WTC11 (cell line): ENCODE measurements around the gene EEF1AKMT4. TPM values are rescaled to one million over a fixed set of nuclear protein-coding genes. Genes with fewer than 3 reads are reported as not detected.

ENCODE experiments used
- ATAC-seq: fragments of 200-7000 bp; cut with Tn5 transposase; 2 replicates; pipeline ENCODE4 v1.10.0; 2021; ENCODE audit warnings: mild to moderate bottlenecking, moderate library complexity
- CTCF ChIA-PET: fragments of 300-600 bp; sonication (Branson Sonifier 250); formaldehyde crosslinking; loops from one replicate; lab custom pipeline; 2021; ENCODE audit warnings: antibody characterized with exemption; lab: Charles Lee
- POLR2A ChIA-PET: fragments of 350-600 bp; sonication (Branson Sonifier 250); formaldehyde crosslinking; loops from one replicate; lab custom pipeline; 2021; ENCODE audit warnings: antibody characterized with exemption; lab: Charles Lee
- DNase-seq: peaks from one replicate; pipeline ENCODE4 v3.0.0; 2021; ENCODE audit warnings: low spot score
- H3K27ac Mint-ChIP-seq: 2 replicates; pipeline ENCODE4 v1.8.0; 2021; ENCODE audit warnings: mixed read lengths
- H3K27me3 Mint-ChIP-seq: 2 replicates; pipeline ENCODE4 v1.8.0; 2021; ENCODE audit warnings: low read depth, mild to moderate bottlenecking, moderate library complexity, mixed read lengths
- H3K36me3 Mint-ChIP-seq: 2 replicates; pipeline ENCODE4 v1.8.0; 2021; ENCODE audit warnings: mixed read lengths
- H3K4me1 Mint-ChIP-seq: 2 replicates; pipeline ENCODE4 v1.8.0; 2022; ENCODE audit warnings: mixed read lengths
- H3K4me3 Mint-ChIP-seq: 2 replicates; pipeline ENCODE4 v1.8.0; 2021; ENCODE audit warnings: mild to moderate bottlenecking, moderate library complexity, mixed read lengths
- H3K9me3 Mint-ChIP-seq: 2 replicates; pipeline ENCODE4 v1.8.0; 2021; ENCODE audit warnings: mixed read lengths
- AR ChIP-seq: fragments of 250-450 bp; sonication (Bioruptor Pico); IDR thresholded peaks from 2 replicates; pipeline ENCODE4 v1.9.0; 2021; ENCODE audit warnings: mild to moderate bottlenecking
- ATF3 ChIP-seq: sonication (generic); formaldehyde crosslinking; conservative IDR thresholded peaks from 2 replicates; pipeline ENCODE4 v1.8.1; 2022; ENCODE audit warnings: mild to moderate bottlenecking, missing genetic modification reagents
- ERG ChIP-seq: fragments of 250-450 bp; sonication (Bioruptor Pico); IDR thresholded peaks from 2 replicates; pipeline ENCODE4 v1.8.0; 2021; ENCODE audit warnings: mild to moderate bottlenecking
- GABPB1 ChIP-seq: sonication (generic); formaldehyde crosslinking; IDR thresholded peaks from 2 replicates; pipeline ENCODE4 v1.8.1; 2023; ENCODE audit warnings: mild to moderate bottlenecking, missing genetic modification reagents
- GRHL2 ChIP-seq: fragments of 250-450 bp; sonication (Bioruptor Pico); IDR thresholded peaks from 2 replicates; pipeline ENCODE4 v1.8.0; 2022; ENCODE audit warnings: mild to moderate bottlenecking, moderate library complexity; ENCODE audit not compliant: insufficient replicate concordance, severe bottlenecking
- GTF2I ChIP-seq: fragments of 250-450 bp; sonication (Bioruptor Pico); conservative IDR thresholded peaks from 2 replicates; pipeline ENCODE4 v1.4.0; 2021; ENCODE audit warnings: mild to moderate bottlenecking
- IRF2 ChIP-seq: sonication (generic); formaldehyde crosslinking; IDR thresholded peaks from 2 replicates; pipeline ENCODE4 v1.8.0; 2022; ENCODE audit warnings: low read depth, missing genetic modification reagents, borderline replicate concordance
- PREB ChIP-seq: sonication (generic); formaldehyde crosslinking; IDR thresholded peaks from 2 replicates; pipeline ENCODE4 v1.8.1; 2022; ENCODE audit warnings: mild to moderate bottlenecking, missing genetic modification reagents, moderate library complexity, borderline replicate concordance
- SMAD4 ChIP-seq: sonication (generic); formaldehyde crosslinking; IDR thresholded peaks from 2 replicates; pipeline ENCODE4 v1.8.0; 2022; ENCODE audit warnings: mild to moderate bottlenecking, missing genetic modification reagents
- SP1 ChIP-seq: sonication (generic); formaldehyde crosslinking; conservative IDR thresholded peaks from 2 replicates; pipeline ENCODE4 v1.8.1; 2022; ENCODE audit warnings: missing genetic modification reagents
- TCF7 ChIP-seq: sonication (generic); formaldehyde crosslinking; IDR thresholded peaks from 2 replicates; pipeline ENCODE4 v1.8.0; 2022; ENCODE audit warnings: mild to moderate bottlenecking, low read depth, missing genetic modification reagents, moderate library complexity
- ZNF138 ChIP-seq: sonication (generic); formaldehyde crosslinking; conservative IDR thresholded peaks from 2 replicates; pipeline ENCODE4 v1.8.1; 2022; ENCODE audit warnings: mild to moderate bottlenecking, moderate library complexity, missing genetic modification reagents
- ZNF416 ChIP-seq: fragments of 250-450 bp; sonication (Bioruptor Pico); IDR thresholded peaks from 2 replicates; pipeline ENCODE4 v1.9.0; 2021; ENCODE audit warnings: mild to moderate bottlenecking, inconsistent platforms
- ZNF532 ChIP-seq: fragments of 250-450 bp; sonication (Bioruptor Pico); IDR thresholded peaks from 2 replicates; pipeline ENCODE4 v1.9.0; 2021; ENCODE audit warnings: mild to moderate bottlenecking, borderline replicate concordance
- ZNF671 ChIP-seq: fragments of 250-450 bp; sonication (Bioruptor Pico); IDR thresholded peaks from 2 replicates; pipeline ENCODE4 v1.8.0; 2021; ENCODE audit warnings: mild to moderate bottlenecking
- ZSCAN18 ChIP-seq: fragments of 250-450 bp; sonication (Bioruptor Pico); IDR thresholded peaks from 2 replicates; pipeline ENCODE4 v2.1.2; 2022; ENCODE audit warnings: mild to moderate bottlenecking, moderate library complexity
- total RNA-seq: library from RNA; stranded (reverse); gene quantifications from 3 replicates; pipeline ENCODE4 v1.2.3, GENCODE V29; 2021

EEF1AKMT4 gene
- total RNA-seq, 1 experiment from 2014 or later: 11.3 TPM

- TF ChIP-seq ZNF532 (CRISPR knock-in tag) (no peak), ATF3 (CRISPR knock-in tag) (no peak), AR (no peak), ZNF671 (CRISPR knock-in tag) (no peak)
Measured at GRCh38 chr3:184239221-184239620, 10.3 kb upstream of the EEF1AKMT4 start (continued).

GRCh38 chr3:184239708-184240107 lies 9.8 kb upstream of the EEF1AKMT4 start:
- POLR2A ChIA-PET: interaction anchor here (0.6 kb wide), 1 partner anchor 19 kb away, joined by 5 read pairs; no protein-coding TSS in a partner anchor
- CTCF ChIA-PET: interaction anchor here (1.2 to 7.5 kb wide), 4 partner anchors 11 to 335 kb away, joined by 5 to 88 read pairs (median 9); partner anchors contain the start of genes CAMK2N2, EEF1AKMT4 and VWA5B2
- no peak for TF ChIP-seq SMAD4 (CRISPR knock-in tag)
- no peak for TF ChIP-seq TCF7 (CRISPR knock-in tag)
- TF ChIP-seq IRF2 (CRISPR knock-in tag): no peak
- no peak for TF ChIP-seq PREB (CRISPR knock-in tag)
- TF ChIP-seq ZNF138: no peak
- no peak for TF ChIP-seq ERG
- no peak for TF ChIP-seq GRHL2
- no peak for TF ChIP-seq ZSCAN18 (CRISPR knock-in tag)
- no peak for TF ChIP-seq ZNF416 (CRISPR knock-in tag)
- no peak for TF ChIP-seq SP1 (CRISPR knock-in tag)
- no peak for TF ChIP-seq GTF2I (CRISPR knock-in tag)
- no peak for TF ChIP-seq GABPB1 (CRISPR knock-in tag)
- peaks cover 3% of the 10 kb centered on the region for H3K27me3 Mint-ChIP-seq
- DNase-seq (no peak), ATAC-seq (no peak)
- no peak overlapping the region for H3K27ac Mint-ChIP-seq
- no peaks in the 10 kb centered on the region for H3K9me3 Mint-ChIP-seq
- H3K36me3 Mint-ChIP-seq: peaks cover 12% of the 10 kb centered on the region
- H3K4me3 Mint-ChIP-seq: no peak overlapping the region
- H3K4me1 Mint-ChIP-seq: peaks cover 3% of the 10 kb centered on the region; the same call in 1 of the 2 replicates
